GM23248 (cell line): ENCODE data around the gene ZNF358.

Experiments used
- EZH2 ChIP-seq: fragments of 200-600 bp; sonication (generic); IDR thresholded peaks from 2 replicates; pipeline ENCODE4 v1.6.1; 2018; ENCODE audit warnings: antibody characterized with exemption, mild to moderate bottlenecking; ENCODE audit not compliant: insufficient read depth, poor library complexity, severe bottlenecking
- EZH2phosphoT487 ChIP-seq: fragments of 200-600 bp; sonication (generic); IDR thresholded peaks from 2 replicates; pipeline ENCODE4 v1.6.1; 2018; ENCODE audit warnings: antibody characterized with exemption, moderate library complexity, mild to moderate bottlenecking, low read depth; ENCODE audit not compliant: insufficient read depth

DNA sequence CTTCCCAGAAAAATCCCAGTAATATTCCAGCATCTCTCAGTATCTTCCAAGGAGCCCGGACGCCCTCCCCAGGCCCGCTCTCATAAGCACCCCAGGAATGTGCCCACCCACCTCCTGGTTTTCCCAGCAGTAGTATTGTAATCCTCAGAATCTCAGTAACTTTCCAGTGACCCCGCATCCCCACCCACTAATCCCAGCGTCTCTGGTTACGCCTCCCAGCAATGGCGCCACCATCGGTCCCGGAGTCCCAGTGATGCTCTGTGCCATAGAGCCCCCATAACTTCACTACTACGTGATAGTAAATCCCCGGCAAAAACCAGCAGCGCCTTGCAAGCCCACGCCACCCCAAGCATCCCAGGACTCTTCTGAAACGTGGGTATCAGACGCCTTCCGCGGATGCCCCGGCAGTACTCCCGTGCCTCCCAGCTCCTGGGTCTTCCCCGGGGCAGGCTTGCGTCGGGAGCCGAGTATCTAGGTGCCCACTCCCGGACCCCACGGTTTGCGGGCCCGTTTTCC, 18.7 kb downstream of the ZNF358 start:
- no peak for TF ChIP-seq EZH2phosphoT487
- TF ChIP-seq EZH2, result no peak
